GM21515 (cell line): ENCODE data around the gene VIPAS39.
"Not testable (repeated sequence)": the region's sequence is repeated elsewhere in the genome, so short reads cannot be mapped to it uniquely, and the experiment has no call there.

Experiments used
- ATAC-seq: cut with Tn5 transposase; IDR thresholded peaks from one replicate; pipeline ENCODE4 v1.9.1; 2021; ENCODE audit not compliant: unreplicated experiment

VIPAS39 gene

DNA sequence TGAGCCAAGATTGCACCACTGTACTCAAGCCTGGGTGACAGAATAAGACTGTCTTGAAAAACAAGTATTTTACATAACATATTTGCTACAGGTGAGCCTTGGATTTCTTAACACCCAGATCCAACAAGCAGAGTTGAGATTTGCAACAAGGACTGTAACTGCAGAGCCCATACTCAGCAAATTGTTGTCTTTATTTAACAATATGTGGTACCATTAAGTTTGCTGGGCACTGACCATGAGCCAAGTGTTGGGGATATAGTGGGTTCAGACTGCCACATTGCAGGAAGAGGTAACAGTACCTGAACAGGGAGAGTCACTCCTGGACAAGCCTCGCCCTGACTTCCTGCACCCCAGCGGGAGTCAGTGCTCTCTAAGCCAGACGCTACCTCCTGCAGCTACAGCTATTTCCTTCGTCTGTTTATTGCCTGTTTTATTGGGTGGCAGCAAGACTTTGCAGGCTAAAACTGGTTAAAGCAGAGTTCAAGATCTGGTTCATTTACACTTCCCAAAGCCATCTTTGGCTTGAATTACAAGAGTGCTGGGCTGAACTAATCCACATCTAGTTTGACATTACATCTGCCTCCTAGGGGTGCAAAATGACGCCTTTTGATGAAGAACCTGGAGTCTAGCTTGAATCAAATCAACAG is 12.9 kb upstream of the VIPAS39 start:
- ATAC-seq, result no peak

GRCh38 chr14:77469539-77469938 is 12.1 kb upstream of the VIPAS39 start:
- ATAC-seq, result no peak

DNA sequence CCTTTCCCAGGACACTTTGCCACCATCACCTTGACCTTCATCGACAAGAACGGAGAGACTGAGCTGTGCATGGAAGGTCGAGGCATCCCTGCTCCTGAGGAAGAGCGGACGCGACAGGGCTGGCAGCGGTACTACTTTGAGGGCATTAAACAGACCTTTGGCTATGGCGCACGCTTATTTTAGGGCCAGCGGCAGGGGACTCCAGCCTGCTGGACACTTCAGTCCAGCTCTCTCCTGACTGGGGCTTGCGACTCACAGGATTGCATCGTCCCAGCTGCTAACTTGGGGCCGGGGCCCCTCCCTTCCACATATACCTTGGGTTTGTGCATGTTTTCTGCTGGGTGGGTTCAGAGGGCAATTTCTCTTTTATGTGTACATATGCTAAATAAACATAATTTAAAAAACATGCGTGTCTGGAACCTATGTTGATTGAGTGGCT is 11.7 kb upstream of the VIPAS39 start:
- ATAC-seq, result no peak

- no peak for ATAC-seq
Measured at GRCh38 chr14:77467801-77468200, 10.4 kb upstream of the VIPAS39 start.

- ATAC-seq, result no peak
Measured at GRCh38 chr14:77459072-77459723, 1.8 kb upstream of the VIPAS39 start.

DNA sequence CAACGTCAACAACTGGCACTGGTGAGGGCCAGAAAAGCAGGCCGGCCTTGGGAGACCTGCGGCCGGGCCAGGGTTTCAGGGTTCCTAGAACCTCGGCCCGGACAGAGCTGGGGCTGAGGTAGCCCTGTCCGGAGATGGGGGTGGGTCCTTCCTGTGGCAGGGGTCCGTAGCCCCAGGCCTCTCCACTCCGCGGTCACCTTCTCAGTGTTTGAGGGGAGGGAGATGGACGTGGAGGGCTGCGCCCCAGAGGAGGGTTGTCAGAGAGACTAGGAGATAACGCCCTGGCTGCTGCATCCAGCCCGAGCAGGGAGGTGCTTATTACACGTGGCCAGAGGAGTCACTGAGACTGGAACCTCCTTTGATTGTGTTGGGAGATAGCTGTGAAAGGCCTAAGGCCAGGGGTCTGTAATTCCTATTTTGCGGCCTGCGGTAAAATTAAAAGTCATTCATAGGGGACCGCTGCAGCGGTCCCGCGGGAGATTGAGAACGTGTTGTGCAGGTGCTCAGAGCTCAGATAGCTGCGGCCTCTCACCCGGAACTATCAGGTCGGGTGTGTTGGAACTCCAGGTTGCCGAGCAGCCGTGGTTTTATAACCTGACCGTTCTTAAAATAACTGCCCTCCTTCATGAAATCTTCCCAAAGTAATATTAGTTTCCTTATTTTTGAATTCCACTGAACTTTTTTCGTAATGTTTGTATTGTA is 999 bp upstream of the VIPAS39 start:
- ATAC-seq, result peak; percentile 10

GRCh38 chr14:77457115-77457521 is 283 bp downstream of the VIPAS39 start:
- no peak for ATAC-seq

- no peak for ATAC-seq
Measured at GRCh38 chr14:77455966-77456640, 1.3 kb downstream of the VIPAS39 start.

DNA sequence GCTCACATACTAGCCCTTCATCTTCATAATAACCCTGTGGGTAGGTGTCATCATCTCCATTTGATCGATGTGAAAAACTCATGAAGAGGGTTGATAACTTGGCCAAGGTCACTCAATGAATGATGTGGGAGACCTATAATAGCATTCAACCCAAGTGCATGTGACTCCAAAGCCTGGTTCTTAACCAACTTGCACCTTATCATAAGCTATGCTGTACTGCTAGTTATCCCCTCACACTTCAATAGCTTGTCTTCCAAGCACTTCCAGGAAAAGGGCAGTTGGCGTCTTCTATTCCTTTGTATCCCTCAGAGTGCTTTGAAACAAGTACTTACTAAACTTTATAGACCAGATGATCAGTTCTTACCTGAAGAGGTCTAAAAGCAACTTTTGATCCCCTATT is 15.2 kb downstream of the VIPAS39 start:
- no peak for ATAC-seq

DNA sequence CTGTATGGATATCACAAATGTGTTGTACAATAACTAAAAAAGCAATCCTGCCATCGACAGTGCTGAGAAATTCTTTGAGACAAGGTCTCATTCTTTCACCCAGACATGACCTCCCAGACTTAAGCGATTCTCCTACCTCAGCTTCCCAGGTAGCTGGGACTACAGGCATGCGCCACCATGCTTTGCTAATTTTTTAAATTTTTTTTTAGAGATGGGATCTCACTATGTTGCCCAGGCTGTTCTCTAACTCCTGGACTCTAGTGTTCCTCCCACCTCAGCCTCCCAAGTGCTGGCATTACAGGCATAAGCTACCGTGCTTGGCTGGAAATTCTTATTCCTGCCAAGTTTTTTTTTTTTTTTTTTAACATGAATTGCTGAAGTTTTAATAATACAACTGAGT is 17.5 kb downstream of the VIPAS39 start:
- ATAC-seq, result no peak

DNA sequence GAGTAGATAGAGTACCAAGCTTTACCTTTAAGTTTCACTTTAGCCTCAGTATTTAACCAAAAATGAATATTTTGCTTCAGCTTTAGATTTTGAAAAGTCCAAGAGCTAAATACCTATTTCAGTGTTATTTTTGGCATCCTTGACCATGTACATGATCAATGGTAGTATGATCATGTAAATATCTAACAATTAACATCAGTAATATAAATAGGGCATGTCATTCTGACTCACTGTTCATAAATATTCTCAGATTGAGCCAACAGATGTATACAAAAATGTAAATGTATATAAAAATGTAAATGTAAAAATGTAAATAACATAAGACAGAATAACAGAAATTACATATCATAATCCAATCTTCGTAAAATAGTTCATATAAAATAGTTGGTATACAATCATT is 18.8 kb downstream of the VIPAS39 start:
- no peak for ATAC-seq

- no peak for ATAC-seq
Measured at GRCh38 chr14:77436042-77436441, 21.4 kb downstream of the VIPAS39 start.

DNA sequence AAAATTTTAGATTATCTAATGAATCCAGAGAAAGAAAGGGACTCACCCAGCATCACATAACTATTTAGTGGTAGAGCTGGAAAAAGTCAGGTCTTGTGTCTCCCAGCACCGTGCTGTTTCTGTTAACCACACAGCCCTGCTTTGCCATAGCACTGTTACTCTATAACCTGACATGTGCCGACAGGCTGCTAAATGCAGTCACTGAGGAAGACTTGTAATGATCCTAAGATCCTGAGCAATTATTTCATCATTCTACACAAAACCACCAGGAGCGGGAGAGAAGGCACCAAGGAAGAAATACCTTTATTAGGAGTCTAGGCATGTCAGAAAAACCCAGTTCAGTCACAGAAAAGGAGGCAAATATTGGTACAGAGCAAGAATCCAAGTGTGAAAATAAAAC is 31.0 kb downstream of the VIPAS39 start:
- ATAC-seq, result no peak

- no peak for ATAC-seq
Measured at GRCh38 chr14:77424862-77425261, 32.5 kb downstream of the VIPAS39 start.

- ATAC-seq, result no peak
Measured at GRCh38 chr14:77423423-77423822, 34.0 kb downstream of the VIPAS39 start, which contains the start of gene NOXRED1. NOXRED1 (minus strand) TSS chr14:77423523; CDS start chr14:77422889, 634 bp downstream.

GRCh38 chr14:77421201-77421600 is 36.2 kb downstream of the VIPAS39 start:
- ATAC-seq, result no peak

DNA sequence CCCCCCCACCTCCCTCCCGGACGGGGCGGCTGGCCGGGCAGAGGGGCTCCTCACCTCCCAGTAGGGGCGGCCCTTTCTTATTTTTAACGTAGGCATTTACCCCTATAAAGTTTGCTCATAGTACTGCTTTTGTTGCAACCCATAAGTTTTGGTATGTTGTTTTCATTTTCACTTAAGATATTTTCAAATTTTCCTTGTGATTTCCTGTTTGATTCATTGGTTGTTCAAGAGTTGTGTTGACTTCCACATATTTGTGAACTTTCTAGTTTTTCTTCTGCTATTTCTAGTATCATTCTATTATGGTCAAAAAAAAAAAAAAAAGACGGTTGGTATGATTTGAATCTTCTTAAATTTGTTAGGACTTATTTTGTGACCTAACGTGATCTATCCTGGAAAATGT is 40.6 kb downstream of the VIPAS39 start:
- no peak for ATAC-seq

- not testable (repeated sequence) for ATAC-seq
Measured at GRCh38 chr14:77416098-77416497, 41.3 kb downstream of the VIPAS39 start.

DNA sequence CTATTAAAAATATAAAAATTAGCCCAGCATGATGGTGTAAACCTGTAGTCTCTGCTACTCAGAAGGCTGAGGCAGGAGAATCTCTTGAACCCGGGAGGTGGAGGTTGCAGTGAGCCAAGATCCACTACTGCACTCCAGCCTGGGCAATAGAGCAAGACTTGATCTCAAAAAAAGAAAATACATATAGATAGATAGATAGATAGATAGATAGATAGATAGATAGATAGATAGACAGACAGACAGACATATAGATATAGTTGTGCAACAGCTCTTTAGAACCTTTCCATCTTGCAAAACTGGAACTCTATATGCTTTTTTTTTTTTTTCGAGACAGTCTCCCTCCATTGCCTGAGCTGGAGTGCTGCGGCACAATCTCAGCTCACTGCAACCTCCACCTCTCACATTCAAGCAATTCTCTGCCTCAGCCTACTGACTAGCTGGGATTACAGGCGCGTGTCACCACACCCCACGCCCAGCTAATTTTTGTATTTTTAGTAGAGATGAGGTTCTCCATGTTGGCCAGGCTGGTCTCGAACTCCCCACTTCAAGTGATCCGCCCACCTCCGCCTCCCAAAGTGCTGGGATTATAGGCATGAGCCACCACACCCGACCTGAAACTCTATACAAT is 41.9 kb downstream of the VIPAS39 start:
- ATAC-seq, result not testable (repeated sequence)

DNA sequence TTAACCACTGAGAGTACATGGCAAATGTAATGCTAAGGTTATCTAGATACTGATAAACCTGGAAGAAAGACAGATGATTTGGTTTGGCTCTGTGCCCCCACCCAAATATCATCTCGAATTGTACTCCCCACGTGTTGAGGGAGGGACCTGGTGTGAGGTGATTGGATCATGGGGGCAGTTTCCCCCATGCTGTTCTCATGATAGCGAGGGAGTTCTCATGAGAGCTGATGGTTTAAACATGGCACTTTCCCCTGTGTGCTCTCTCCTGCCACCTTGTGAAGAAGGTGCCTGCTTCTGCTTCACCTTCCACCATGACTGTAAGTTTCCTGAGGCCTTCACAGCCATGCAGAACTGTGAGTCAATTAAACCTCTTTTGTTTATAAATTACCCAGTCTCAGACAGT is 48.3 kb downstream of the VIPAS39 start:
- no peak for ATAC-seq

- no peak for ATAC-seq
Measured at GRCh38 chr14:77407158-77407557, 50.2 kb downstream of the VIPAS39 start.
